H9 (cell line): ENCODE data around the gene FADS2. TPM values are rescaled to one million over a fixed set of nuclear protein-coding genes. Genes with fewer than 3 reads are reported as not detected.
A peak's percentile ranks its signal among the peaks of the same experiment; 100 is the strongest.

Source experiments
- DNase-seq: peaks from one replicate; pipeline ENCODE4 v3.0.0-alpha.2; 2017
- H2AFZ ChIP-seq: one replicate; pipeline ENCODE4 v1.6.1; 2013; ENCODE audit warnings: mild to moderate bottlenecking, low read length, control low read depth, moderate library complexity
- H2AK5ac ChIP-seq: 2 replicates; pipeline ENCODE4 v1.6.1; 2013; ENCODE audit warnings: low read length, control low read depth, mixed read lengths; ENCODE audit not compliant: insufficient read length
- H2BK120ac ChIP-seq: one replicate; pipeline ENCODE4 v1.6.1; 2013; ENCODE audit warnings: low read depth, mild to moderate bottlenecking, low read length, control low read depth, inconsistent platforms; ENCODE audit not compliant: poor library complexity, severe bottlenecking
- H2BK12ac ChIP-seq: 2 replicates; pipeline ENCODE4 v1.6.1; 2013; ENCODE audit warnings: low read length, control low read depth, mixed read lengths, low read depth; ENCODE audit not compliant: insufficient read length
- H2BK15ac ChIP-seq: 2 replicates; pipeline ENCODE4 v1.6.1; 2013; ENCODE audit warnings: low read depth, low read length, control low read depth
- H2BK20ac ChIP-seq: one replicate; pipeline ENCODE4 v1.6.1; 2013; ENCODE audit warnings: low read depth, mild to moderate bottlenecking, low read length, control low read depth, inconsistent platforms; ENCODE audit not compliant: poor library complexity, severe bottlenecking
- H2BK5ac ChIP-seq: 2 replicates; pipeline ENCODE4 v1.6.1; 2013; ENCODE audit warnings: low read length, control low read depth, mixed read lengths; ENCODE audit not compliant: insufficient read length
- H3K14ac ChIP-seq: 2 replicates; pipeline ENCODE4 v1.6.1; 2013; ENCODE audit warnings: low read length, control low read depth; ENCODE audit not compliant: insufficient read depth
- H3K18ac ChIP-seq: 2 replicates; pipeline ENCODE4 v1.6.1; 2013; ENCODE audit warnings: low read depth, mild to moderate bottlenecking, mixed read lengths, low read length, control low read depth; ENCODE audit not compliant: insufficient read length
- H3K23ac ChIP-seq: 2 replicates; pipeline ENCODE4 v1.6.1; 2013; ENCODE audit warnings: low read length, control low read depth, mixed read lengths, low read depth; ENCODE audit not compliant: insufficient read length
- H3K23me2 ChIP-seq: 2 replicates; pipeline ENCODE4 v1.6.1; 2013; ENCODE audit warnings: low read depth, mild to moderate bottlenecking, mixed read lengths, low read length, control low read depth; ENCODE audit not compliant: insufficient read length, poor library complexity, severe bottlenecking
- H3K27ac ChIP-seq: 2 replicates; pipeline ENCODE4 v1.5.1; 2013; ENCODE audit warnings: low read length, control low read depth, mixed read lengths, low read depth; ENCODE audit not compliant: insufficient read length
- H3K27me3 ChIP-seq: 2 replicates; pipeline ENCODE4 v1.6.1; 2013; ENCODE audit warnings: low read length, control low read depth, inconsistent platforms; ENCODE audit not compliant: insufficient read depth
- H3K4ac ChIP-seq: 2 replicates; pipeline ENCODE4 v1.6.1; 2013; ENCODE audit warnings: low read depth, mild to moderate bottlenecking, control low read depth, inconsistent platforms, low read length, moderate library complexity
- H3K4me1 ChIP-seq: 2 replicates; pipeline ENCODE4 v1.6.1; 2013; ENCODE audit warnings: low read length, control low read depth, inconsistent platforms; ENCODE audit not compliant: insufficient read depth
- H3K4me2 ChIP-seq: 2 replicates; pipeline ENCODE4 v1.6.1; 2013; ENCODE audit warnings: low read length, control low read depth, mixed read lengths; ENCODE audit not compliant: insufficient read length, insufficient read depth
- H3K56ac ChIP-seq: 2 replicates; pipeline ENCODE4 v1.6.1; 2013; ENCODE audit warnings: low read depth, mild to moderate bottlenecking, mixed read lengths, low read length, control low read depth; ENCODE audit not compliant: insufficient read length
- H3K79me1 ChIP-seq: 2 replicates; pipeline ENCODE4 v1.6.1; 2013; ENCODE audit warnings: low read depth, mild to moderate bottlenecking, moderate library complexity, low read length, control low read depth, inconsistent platforms; ENCODE audit not compliant: insufficient read depth, poor library complexity, severe bottlenecking
- H3K79me2 ChIP-seq: 2 replicates; pipeline ENCODE4 v1.6.1; 2013; ENCODE audit warnings: low read length, control low read depth, inconsistent platforms; ENCODE audit not compliant: insufficient read depth
- H3K9ac ChIP-seq: 2 replicates; pipeline ENCODE4 v1.6.1; 2013; ENCODE audit warnings: low read length, control low read depth, mixed read lengths; ENCODE audit not compliant: insufficient read length; ENCODE audit errors: extremely low read depth
- H3K9me3 ChIP-seq: one replicate; pipeline ENCODE4 v1.6.1; 2013; ENCODE audit warnings: low read depth, low read length, inconsistent platforms; ENCODE audit not compliant: control insufficient read depth
- H3T11ph ChIP-seq: one replicate; pipeline ENCODE4 v1.6.1; 2013; ENCODE audit warnings: mild to moderate bottlenecking, low read length, control low read depth, inconsistent platforms
- H4K20me1 ChIP-seq: one replicate; pipeline ENCODE4 v1.6.1; 2013; ENCODE audit not compliant: control insufficient read depth, insufficient read length, insufficient read depth
- H4K5ac ChIP-seq: 2 replicates; pipeline ENCODE4 v1.6.1; 2013; ENCODE audit warnings: low read depth, mild to moderate bottlenecking, mixed read lengths, low read length, control low read depth; ENCODE audit not compliant: insufficient read length
- H4K8ac ChIP-seq: replicated peaks from 2 replicates; pipeline ENCODE4 v1.6.1; 2013; ENCODE audit warnings: low read length, control low read depth, mixed read lengths, low read depth; ENCODE audit not compliant: insufficient read length
- H4K91ac ChIP-seq: 2 replicates; pipeline ENCODE4 v1.6.1; 2013; ENCODE audit warnings: low read depth, mild to moderate bottlenecking, moderate library complexity, mixed read lengths, low read length, control low read depth; ENCODE audit not compliant: insufficient read length
- H3K27ac Mint-ChIP-seq, 3 experiments: 2 replicates in 2 of 3; 3 replicates in 1 of 3; pipeline ENCODE4 v1.8.0; 2020 to 2021; ENCODE audit warnings: mixed read lengths in 3 of 3, mild to moderate bottlenecking in 1 of 3, moderate library complexity in 1 of 3
- H3K27me3 Mint-ChIP-seq: 2 replicates; pipeline ENCODE4 v1.8.0; 2021; ENCODE audit warnings: low read depth, mild to moderate bottlenecking, moderate library complexity, mixed read lengths
- H3K36me3 Mint-ChIP-seq, 3 experiments: 2 replicates in 2 of 3; 3 replicates in 1 of 3; pipeline ENCODE4 v1.8.0; 2020 to 2021; ENCODE audit warnings: low read depth in 3 of 3, mixed read lengths in 3 of 3; ENCODE audit not compliant: insufficient read depth in 1 of 3
- H3K4me1 Mint-ChIP-seq, 2 experiments: 2 replicates each; pipeline ENCODE4 v1.8.0; 2020; ENCODE audit warnings: mixed read lengths in 2 of 2
- H3K4me3 Mint-ChIP-seq, 2 experiments: 2 replicates in 1 of 2; 3 replicates in 1 of 2; pipeline ENCODE4 v1.8.0; 2020 to 2021; ENCODE audit warnings: mild to moderate bottlenecking in 2 of 2, mixed read lengths in 2 of 2, moderate library complexity in 1 of 2
- H3K9me3 Mint-ChIP-seq, 2 experiments: 2 replicates in 1 of 2; 3 replicates in 1 of 2; pipeline ENCODE4 v1.8.0; 2020; ENCODE audit warnings: mild to moderate bottlenecking in 2 of 2, mixed read lengths in 2 of 2, moderate library complexity in 1 of 2
- WGBS: extraction: QIAGEN DNeasy Blood & Tissue Kit; methylation state at CpG from one replicate; pipeline ENCODE4 v1.1.7; 2013; ENCODE audit warnings: missing lambda C conversion rate, low lambda C conversion rate, mixed read lengths; ENCODE audit not compliant: insufficient read length; ENCODE audit errors: extremely low coverage; 5-methylcytosine and 5-hydroxymethylcytosine counted together
- total RNA-seq: library from RNA; stranded (reverse); gene quantifications from 2 replicates; pipeline ENCODE4 v1.2.1, GENCODE V29; 2021
- TF ChIP-seq, protein P1 (sequence below): fragments of 200-600 bp; sonication (generic); conservative IDR thresholded peaks from 3 replicates; pipeline ENCODE4 v1.8.0; 2021; ENCODE audit warnings: antibody characterized with exemption, mild to moderate bottlenecking

FADS2 gene
- total RNA-seq, 1 experiment from 2014 or later = 322 TPM

DNA sequence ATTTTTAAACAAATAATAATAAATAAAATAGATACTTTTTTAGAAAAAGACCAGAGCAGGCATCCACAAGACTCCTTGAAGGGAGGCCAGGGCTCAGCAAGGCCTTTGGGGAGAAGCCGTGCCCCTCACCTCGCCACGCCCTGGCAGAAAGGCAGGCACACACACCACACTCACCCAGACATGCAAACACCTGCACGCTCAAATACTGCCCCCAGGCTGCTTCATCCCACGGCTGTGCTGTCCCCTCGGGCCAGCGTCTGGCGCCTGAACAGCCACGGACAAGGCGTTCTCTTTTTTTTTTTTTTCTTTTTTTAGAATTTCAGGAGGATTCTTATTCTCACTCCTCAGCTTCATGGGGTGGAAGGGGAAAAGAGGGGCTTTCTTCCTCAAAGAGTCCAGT lies 61.7 kb downstream of the FADS2 start:
- Histone ChIP-seq H2BK12ac (no peak overlapping the region), H2AFZ (no peak overlapping the region), H3K23me2 (peaks cover 9% of the 10 kb centered on the region), H3K23ac (no peak overlapping the region), H3K4me2 (no peak overlapping the region), H3K27me3 (no peaks in the 10 kb centered on the region), H3K4me1 (no peaks in the 10 kb centered on the region), H2AK5ac (no peak overlapping the region), H3K79me2 (0 out of 2 replicates have a peak, but pooled peaks cover 2% of the 10 kb centered on the region), H3T11ph (no peak overlapping the region), H2BK15ac (no peak overlapping the region), H4K8ac (no peak overlapping the region), H4K91ac (no peak overlapping the region), H2BK20ac (no peak overlapping the region), H3K4ac (no peak overlapping the region), H3K18ac (no peak overlapping the region), H4K5ac (no peak overlapping the region), H4K20me1 (no peaks in the 10 kb centered on the region), H3K27ac (no peak overlapping the region), H3K9me3 (no peaks in the 10 kb centered on the region), H3K14ac (no peak overlapping the region), H3K56ac (no peak overlapping the region), H2BK120ac (no peak overlapping the region), H2BK5ac (no peak overlapping the region), H3K9ac (no peak overlapping the region), H3K79me1 (no peaks in the 10 kb centered on the region)
- DNase-seq = no peak
- H3K4me1 Mint-ChIP-seq = peaks cover 6 to 17% of the 10 kb centered on the region in 2 experiments; a peak in 3 of 4 replicates
- H3K9me3 Mint-ChIP-seq = peaks cover 0 to 5% of the 10 kb centered on the region in 2 experiments; a peak in 2 of 5 replicates
- peak overlapping the region in 1 of 2 experiments; percentile 70; a peak in 3 of 5 replicates for H3K4me3 Mint-ChIP-seq
- TF ChIP-seq, protein P1, sequence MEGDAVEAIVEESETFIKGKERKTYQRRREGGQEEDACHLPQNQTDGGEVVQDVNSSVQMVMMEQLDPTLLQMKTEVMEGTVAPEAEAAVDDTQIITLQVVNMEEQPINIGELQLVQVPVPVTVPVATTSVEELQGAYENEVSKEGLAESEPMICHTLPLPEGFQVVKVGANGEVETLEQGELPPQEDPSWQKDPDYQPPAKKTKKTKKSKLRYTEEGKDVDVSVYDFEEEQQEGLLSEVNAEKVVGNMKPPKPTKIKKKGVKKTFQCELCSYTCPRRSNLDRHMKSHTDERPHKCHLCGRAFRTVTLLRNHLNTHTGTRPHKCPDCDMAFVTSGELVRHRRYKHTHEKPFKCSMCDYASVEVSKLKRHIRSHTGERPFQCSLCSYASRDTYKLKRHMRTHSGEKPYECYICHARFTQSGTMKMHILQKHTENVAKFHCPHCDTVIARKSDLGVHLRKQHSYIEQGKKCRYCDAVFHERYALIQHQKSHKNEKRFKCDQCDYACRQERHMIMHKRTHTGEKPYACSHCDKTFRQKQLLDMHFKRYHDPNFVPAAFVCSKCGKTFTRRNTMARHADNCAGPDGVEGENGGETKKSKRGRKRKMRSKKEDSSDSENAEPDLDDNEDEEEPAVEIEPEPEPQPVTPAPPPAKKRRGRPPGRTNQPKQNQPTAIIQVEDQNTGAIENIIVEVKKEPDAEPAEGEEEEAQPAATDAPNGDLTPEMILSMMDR = no peak
- H3K27ac Mint-ChIP-seq = no peak overlapping the region
- peaks cover 0 to 6% (median 2%) of the 10 kb centered on the region in 3 experiments; a peak in 4 of 7 replicates for H3K36me3 Mint-ChIP-seq
- H3K27me3 Mint-ChIP-seq = peaks cover 2% of the 10 kb centered on the region
- WGBS = no CpG with 5 or more reads among the region's 10 CpGs
